NCI-H1092 treated with DMSO at 0.1 percent for 48 hours (cell line): ENCODE measurements around the gene LRRC4.

Source experiments
- DNase-seq: peaks from one replicate; lab custom pipeline; 2025; lab: John Stamatoyannopoulos, UW

LRRC4 gene

DNA sequence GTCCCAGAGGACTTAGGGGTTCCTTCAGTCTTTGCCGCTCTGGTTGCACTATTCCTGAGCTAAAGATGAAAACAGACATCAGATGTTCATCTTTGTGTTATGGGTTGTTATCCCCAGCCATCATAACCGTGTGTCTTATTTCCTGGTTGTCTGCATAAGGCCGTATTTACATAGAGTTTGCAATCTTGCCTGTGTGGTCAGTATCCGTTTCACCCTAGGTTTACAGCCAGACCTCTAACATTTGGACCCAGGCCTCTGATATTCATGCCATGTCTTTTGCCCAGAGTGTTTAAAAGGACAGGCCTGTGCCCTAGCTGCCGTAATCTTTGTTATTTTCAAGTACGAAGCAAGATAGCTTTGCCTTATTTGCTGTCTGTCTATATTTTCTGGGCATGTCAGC is 26.6 kb downstream of the LRRC4 start:
- DNase-seq: no peak

DNA sequence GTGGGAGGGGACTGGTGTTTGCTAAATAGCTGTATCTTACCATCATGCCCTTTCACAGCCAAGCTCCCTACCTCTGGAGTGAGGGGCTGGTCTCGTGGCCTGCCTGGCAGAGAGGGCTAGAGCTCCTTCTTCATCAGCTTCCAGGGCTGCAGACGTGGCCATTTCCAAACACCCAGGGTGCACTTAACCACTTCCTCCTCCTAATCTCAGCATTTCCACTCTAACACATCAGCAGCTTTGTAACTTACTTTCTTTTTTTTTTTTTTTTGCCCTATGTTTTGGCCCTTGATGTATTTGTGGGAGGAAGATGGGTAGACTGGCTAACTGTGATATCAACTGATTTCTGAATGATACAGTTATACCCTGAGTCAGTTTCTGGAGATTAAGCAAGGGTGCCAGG is 27.4 kb downstream of the LRRC4 start:
- DNase-seq: no peak

GRCh38 chr7:128003167-128003566 is 28.1 kb downstream of the LRRC4 start:
- DNase-seq: no peak

DNA sequence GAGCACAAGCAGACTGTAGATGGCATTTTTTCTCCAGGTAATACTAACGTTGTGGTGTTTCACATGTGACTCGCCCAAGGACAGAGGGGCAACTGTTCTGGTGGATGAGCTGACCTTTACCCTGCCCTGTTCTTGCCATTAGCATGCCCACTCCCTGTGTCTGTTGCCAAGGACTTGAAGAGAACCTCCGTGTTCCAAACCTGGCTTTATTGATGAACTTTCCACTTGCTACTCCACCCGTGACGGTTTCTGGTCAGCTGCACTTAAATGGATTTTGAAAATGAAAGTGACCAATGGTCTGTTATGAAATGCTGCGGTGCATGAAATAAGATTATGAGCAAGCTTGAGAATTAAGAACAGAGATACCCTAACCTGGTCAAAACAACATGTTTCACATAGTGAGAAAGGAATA is 30.4 kb downstream of the LRRC4 start:
- DNase-seq: no peak

DNA sequence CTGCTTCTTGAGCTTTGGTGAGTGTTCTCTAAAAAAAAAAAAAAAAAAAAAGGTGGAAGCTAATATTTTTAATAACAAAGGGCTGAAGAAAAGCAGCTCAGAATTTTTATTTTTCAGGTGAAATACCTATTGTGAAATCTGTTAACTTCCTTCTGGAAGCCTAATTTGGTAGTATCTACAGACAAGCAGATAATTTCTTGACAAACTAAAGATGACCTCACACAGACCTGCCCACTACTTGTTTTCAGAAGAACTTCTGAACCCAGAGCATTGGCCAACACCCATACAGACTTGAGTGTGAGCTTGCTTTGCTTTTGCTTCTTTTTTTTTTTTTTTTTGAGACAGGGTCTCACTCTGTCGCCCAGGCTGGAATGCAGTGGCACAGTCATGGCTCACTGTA is 31.2 kb downstream of the LRRC4 start:
- DNase-seq: no peak

- no peak for DNase-seq
These were observed 32.6 kb downstream of the LRRC4 start for GRCh38 chr7:127998671-127999070.

DNA sequence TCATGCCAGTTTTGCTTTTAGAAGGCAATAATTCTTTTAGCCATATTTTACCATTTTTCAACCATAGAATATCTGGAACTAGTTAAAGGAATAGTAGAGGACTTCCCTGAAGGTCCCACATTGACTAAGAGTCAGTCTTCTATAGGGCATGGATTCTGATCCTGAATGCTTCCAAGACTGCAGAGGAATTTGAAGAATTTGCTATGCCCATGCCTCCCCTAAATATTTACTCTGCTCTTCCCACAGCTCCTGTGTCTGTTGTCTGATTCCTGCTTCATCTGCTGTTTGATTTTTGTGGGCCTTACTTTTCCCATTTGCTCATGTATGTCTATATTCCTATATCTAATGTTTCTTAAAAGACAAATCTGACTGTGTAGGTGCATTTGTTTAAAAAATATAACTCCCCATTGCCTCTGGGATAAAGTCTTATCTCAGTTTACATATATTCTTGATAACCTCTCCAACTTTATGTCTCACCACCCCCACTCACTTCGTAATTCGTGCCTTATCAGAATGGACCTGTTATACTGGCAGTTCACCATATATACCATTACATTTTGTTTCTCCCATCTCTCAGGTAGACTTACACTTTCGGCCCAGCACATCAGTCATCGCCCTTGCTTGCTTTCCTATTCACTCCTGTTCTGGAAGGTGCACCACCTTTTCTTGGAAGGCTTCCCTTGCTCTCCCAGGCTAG is 33.9 kb downstream of the LRRC4 start:
- DNase-seq: no peak

DNA sequence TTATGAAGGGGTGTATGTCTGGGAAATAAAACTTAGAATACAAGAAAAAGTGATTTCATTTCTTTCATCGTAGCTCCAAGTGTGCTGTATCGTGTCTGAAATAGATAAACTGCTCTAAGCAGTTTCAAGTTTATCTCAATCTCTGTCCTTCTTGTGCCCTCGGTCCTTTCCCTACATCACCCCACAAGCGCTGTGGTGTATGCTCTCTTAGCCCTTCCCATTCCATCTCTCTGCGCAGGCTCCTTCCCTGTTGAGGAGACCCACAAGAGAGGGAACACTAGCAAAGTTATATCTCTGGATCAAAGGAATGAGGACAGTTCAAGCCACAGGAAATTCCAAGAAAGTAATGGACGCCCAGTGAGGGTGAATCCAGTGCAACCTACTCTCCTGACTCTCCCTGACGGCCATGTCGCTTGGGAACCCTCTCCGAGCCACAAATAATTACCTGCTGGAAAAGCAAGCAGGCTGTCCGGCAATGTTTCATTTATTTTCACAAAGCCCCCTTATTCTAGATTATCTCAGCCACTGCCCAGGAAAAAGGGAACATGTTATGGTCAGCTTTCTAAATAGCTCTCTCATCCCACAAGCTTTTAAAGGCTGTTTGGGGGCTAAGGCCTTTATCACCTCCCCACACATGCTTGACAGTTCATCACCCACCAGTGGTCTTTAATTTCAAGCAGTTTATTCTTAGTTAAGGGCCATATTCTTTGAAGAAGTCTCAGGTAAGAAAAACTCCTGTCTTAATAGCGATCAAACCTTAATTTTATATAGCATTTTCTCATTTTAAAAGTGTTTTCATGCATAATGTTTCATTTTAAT is 34.8 kb downstream of the LRRC4 start:
- DNase-seq: no peak

GRCh38 chr7:127995881-127996215 is 35.4 kb downstream of the LRRC4 start:
- DNase-seq: no peak

DNA sequence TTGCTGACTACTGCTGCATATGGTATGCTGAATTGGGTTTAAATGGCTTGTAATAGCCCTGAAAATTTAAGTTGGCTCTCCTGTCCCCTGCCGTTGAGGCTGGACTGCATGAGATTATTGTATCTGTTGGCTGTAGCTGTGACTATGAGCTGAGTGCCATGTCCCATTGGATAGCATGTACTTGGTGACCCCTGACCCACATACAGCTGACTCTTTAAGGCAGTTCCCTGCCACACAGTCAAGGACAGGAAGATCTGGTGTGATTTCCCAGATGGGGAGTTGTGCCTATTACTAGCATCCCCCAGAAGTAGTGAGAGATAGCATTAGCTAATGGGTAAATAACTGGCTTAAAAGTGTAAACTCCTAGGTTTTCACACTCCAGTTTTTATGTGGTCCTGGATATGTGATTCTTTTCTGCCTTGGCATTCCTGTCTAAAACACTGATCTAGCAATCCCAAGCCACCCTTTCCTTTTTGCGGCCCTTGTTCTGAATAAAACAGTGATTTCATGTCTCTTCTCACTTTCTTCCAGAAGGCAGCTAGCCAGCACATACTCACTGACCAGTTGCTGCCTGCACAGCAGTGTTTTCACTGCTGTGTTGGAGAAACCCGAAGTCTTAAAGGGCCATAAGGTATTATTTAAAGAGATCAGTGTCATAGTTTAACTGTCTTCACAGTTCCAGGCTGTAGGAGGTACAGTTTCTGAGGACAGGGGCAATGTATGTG is 35.9 kb downstream of the LRRC4 start:
- no peak for DNase-seq

DNA sequence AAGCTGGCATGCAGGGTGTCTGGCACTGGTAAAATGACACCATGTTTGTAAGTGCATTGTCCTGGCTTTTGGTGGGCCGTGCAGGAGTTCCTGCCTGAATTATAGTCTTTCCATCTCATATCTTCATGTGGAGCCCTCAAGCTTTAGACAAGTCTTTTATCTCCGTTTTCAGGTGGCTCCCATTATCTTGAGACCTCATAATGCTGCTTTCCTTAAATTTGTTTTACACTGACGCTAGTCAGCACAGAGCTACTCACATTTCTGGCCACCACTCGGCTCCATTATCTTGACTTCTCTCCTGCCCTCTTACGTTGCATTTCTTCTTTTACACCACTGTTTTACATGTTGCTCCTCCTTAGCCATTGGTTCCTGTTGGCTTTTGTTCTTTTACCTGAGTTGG is 37.2 kb downstream of the LRRC4 start:
- DNase-seq: no peak

DNA sequence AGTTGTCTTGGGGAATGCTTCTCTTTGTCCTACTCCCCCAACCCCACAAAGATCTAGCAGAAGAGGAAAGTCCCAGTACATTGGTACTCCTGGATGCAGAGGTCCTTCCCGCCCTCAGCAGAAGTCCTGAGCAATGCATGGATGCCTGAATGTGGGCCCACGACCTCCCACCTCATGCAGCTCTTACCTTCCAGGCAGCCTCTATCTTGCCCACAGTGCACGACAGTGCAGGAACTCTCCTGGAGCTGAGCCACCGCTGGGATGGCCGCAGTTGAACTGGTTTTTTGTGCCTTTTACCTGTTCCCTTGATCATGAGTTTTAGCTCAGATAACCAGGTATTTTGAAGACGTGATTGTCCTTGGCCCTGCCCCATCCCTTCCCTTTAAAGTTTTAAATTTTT is 37.9 kb downstream of the LRRC4 start:
- DNase-seq: no peak

DNA sequence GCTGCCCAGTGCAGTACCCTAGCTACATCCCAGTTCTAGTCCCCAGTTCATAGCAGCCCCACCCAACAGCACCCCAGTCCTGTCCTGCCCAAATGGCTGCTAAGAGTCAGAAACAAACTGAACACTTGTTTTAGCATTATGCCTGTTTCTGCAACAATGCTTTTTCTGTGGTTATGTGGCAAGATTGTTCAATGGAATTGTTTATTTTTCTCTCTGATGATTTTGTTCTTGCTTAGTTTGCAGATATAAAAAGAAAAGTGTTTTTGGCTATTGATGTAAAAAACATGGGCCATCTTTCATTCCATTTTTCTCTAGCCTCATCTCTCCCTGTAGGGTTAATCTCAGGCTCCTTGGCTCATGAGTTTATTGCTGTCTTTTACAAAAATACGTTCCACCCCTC is 42.5 kb downstream of the LRRC4 start:
- no peak for DNase-seq

DNA sequence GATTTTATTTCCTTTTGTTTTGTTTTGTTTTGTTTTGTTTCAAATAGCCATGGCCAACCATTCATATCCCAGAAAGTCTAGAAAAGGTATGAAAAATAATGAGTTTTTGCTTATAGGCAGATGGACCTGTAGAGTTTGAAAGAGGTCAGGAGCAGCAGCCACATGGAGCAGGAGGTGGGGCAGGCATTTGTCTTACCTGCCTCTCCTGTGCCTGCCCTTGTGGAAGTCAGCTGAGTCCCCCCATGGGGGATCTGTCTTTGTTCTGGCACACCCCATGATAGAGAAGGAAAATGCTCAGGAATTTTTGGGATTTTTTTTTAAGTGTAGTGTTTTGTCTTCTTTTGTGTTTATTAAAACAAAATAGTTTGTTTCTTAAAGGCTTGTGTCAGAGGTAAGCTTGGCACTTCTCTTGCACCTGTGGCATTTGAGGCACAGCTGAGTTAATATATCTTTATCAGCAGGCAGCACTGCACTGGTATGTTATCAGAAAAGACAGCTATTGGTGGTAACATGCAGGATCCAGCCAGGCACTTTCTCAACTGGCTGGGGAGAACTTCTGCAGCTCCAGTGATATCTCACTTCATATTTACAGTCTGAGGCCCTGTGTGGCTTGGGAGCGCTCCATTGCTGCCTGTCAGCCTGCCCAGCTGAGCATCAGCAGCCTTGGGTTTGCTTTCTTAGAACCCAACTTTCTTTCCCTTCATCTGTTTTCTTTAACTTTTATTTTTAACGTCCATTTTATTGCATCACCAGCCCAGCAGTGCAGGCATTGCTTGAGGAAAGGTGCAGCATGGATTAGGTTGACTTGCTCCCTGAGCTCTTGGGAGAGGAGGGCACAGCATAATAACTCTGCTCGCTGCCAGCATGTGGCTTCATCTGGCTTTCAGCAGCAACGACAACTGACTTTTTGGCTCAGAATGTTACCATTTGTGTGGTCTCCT is 44.4 kb downstream of the LRRC4 start:
- no peak for DNase-seq

GRCh38 chr7:127983804-127984332 is 47.4 kb downstream of the LRRC4 start:
- DNase-seq: no peak

DNA sequence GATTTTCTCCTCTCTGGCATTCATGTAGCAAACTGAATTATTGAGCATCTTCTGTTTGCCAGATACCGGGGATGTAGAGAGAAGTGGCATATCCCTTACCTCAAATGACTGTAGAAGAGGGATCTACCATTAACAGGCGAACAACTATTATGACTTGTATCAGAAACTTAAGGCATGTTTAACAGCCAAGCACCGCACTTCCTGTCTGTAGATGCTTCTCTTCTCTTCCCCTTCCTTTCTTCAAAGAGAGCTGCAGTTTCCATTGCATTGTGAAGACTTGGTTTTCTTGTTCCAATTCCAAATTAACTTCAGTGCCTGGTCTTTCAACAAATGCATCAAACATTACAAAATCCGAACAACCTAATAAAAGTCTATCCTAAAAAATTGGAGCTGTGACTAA is 49.3 kb downstream of the LRRC4 start:
- DNase-seq: no peak

DNA sequence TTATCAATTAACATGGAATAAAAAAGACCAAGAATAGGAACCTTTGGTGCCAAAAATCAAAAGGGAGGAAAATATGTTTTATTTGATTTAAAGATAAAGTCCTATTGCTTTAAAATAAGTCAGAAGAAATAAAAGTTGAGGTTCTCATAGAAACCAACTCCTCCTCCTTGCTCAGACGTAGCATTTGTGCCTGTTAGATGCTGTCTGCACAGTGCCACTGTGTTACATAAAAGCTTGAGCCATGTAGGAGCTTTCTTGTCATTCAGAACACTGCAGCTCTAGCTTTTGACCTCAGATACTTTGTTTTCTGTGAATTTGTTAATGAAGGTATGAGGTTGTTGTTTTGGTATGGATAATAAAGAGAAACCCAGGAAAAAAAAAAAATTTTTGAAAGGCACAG is 50.3 kb downstream of the LRRC4 start:
- DNase-seq: no peak

DNA sequence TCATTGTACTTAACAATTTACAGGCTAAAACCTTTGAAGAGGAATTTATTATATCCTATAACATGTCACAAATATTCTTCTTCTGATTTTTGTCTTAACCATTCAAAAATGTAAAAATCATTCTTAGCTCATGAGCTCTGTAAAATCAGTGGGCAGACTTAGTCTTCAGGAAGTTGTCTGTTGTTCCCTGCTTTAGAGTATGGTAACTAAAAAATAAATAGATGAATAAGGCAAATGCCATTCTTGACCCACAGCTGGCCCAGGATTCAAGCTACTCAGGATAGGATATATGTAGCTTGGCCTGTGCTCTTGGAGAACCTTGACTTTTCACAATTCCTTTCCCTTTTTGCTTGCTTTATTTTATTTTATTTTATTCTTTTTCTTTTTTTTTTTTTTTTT is 51.5 kb downstream of the LRRC4 start:
- no peak for DNase-seq

GRCh38 chr7:127979113-127979727 is 52.0 kb downstream of the LRRC4 start:
- no peak for DNase-seq

DNA sequence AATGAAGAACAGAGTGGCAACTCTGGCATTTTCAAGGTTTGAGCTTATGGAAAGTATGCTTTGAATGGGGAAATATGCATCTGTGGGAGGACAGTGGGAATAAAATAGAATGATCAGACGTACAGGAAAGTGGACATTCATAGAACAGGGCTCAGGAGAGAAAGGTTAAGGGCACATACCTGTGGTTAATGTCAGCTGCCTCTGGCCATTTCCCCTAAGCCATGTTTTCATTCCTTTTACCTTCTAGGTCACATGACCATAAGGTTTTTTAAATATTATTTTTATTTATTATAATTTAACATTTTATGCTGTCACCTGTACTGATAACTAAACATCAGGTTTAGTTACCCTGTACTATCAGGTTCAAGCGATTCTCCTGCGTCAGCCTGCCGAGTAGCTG is 52.8 kb downstream of the LRRC4 start:
- DNase-seq: no peak
